ENCODE data around the gene FILIP1. TPM values are rescaled to one million over a fixed set of nuclear protein-coding genes. Genes with fewer than 3 reads are reported as not detected.

The FILIP1 gene
- total RNA-seq, 1 donor from 2014 or later, result 54.4 TPM

Other genes with a start within 250 kb of the FILIP1 start
- 245 and 274 TPM in 2 replicates for gene COX7A2, start 250.0 kb downstream of the FILIP1 start, total RNA-seq
- 249 and 271 TPM in 2 replicates for gene TMEM30A, start 209.0 kb downstream of the FILIP1 start, total RNA-seq
- 55.9 and 76.7 TPM in 2 replicates for gene SENP6, start 108.1 kb upstream of the FILIP1 start, total RNA-seq